HepG2 (cell line): Measurements from ENCODE around the gene DIS3L2. TPM values are rescaled to one million over a fixed set of nuclear protein-coding genes. Genes with fewer than 3 reads are reported as not detected.

ENCODE experiments used
- GPN1 ChIP-seq: sonication (generic); formaldehyde crosslinking; IDR thresholded peaks from 2 replicates; pipeline ENCODE4 v1.5.1; 2020; ENCODE audit warnings: missing genetic modification reagents, borderline replicate concordance
- HOXA3 ChIP-seq: sonication (generic); formaldehyde crosslinking; IDR thresholded peaks from 2 replicates; pipeline ENCODE4 v1.5.0; 2020; ENCODE audit warnings: missing genetic modification reagents
- MXD3 ChIP-seq: IDR thresholded peaks from 2 replicates; pipeline ENCODE4 v1.6.1; 2016; ENCODE audit warnings: mild to moderate bottlenecking, missing biosample characterization, missing genetic modification reagents
- SNRNP70 ChIP-seq: fragments of 200-400 bp; formaldehyde crosslinking; IDR thresholded peaks from 2 replicates; pipeline ENCODE4 v1.6.1; 2017; ENCODE audit warnings: mild to moderate bottlenecking, low read depth, low read length, moderate library complexity
- SRSF1 ChIP-seq: fragments of 200-400 bp; formaldehyde crosslinking; optimal IDR thresholded peaks from 2 replicates; pipeline ENCODE3; 2017; ENCODE audit warnings: mild to moderate bottlenecking, low read depth, low read length, moderate library complexity
- SRY ChIP-seq: sonication (generic); formaldehyde crosslinking; IDR thresholded peaks from 2 replicates; pipeline ENCODE4 v1.8.0; 2022; ENCODE audit warnings: mild to moderate bottlenecking, missing genetic modification reagents
- ZBTB14 ChIP-seq: sonication (generic); formaldehyde crosslinking; IDR thresholded peaks from 2 replicates; pipeline ENCODE4 v1.4.0; 2020; ENCODE audit warnings: missing genetic modification reagents
- ZNF24 ChIP-seq: fragments of 450-650 bp; IDR thresholded peaks from 2 replicates; pipeline ENCODE4 v1.6.1; 2017; ENCODE audit warnings: antibody characterized with exemption, mild to moderate bottlenecking
- ZNF549 ChIP-seq: sonication (generic); formaldehyde crosslinking; IDR thresholded peaks from 2 replicates; pipeline ENCODE4 v1.5.0; 2020; ENCODE audit warnings: missing genetic modification reagents
- ZNF703 ChIP-seq: sonication (generic); formaldehyde crosslinking; IDR thresholded peaks from 2 replicates; pipeline ENCODE4 v1.5.1; 2020; ENCODE audit warnings: missing genetic modification reagents, mild to moderate bottlenecking, moderate library complexity, borderline replicate concordance
- polyA plus RNA-seq, 8 experiments: library from polyadenylated mRNA; depleted of rRNA in 3 of 8; stranded (reverse) in 7 of 8; unstranded in 1 of 8; fragments of >200 nt; fragmentation: Illumina TruSeq in 4 of 8; extraction: Trizol in 4 of 8; gene quantifications; 2 replicates each; pipeline versions ENCODE4 v1.2.1 to v1.2.3, GENCODE V29; 2011 to 2016; ENCODE audit warnings: low read depth in 4 of 8, missing spikeins in 1 of 8, mixed read lengths in 1 of 8; ENCODE audit not compliant: insufficient read depth in 1 of 8
- total RNA-seq, 5 experiments: library from RNA; depleted of rRNA; stranded (reverse); fragments of >200 nt; fragmentation: Illumina TruSeq; extraction: Trizol; gene quantifications; 2 replicates each; pipeline ENCODE4 v1.2.3, GENCODE V29; 2016; ENCODE audit warnings: low read depth in 1 of 5
- TF ChIP-seq, protein P1 (sequence below): IDR thresholded peaks from 2 replicates; pipeline ENCODE4 v1.6.1; 2016; ENCODE audit warnings: low read depth, control low read depth
- TF ChIP-seq, protein P2 (sequence below): sonication (generic); formaldehyde crosslinking; IDR thresholded peaks from 2 replicates; pipeline ENCODE4 v1.9.0; 2021; ENCODE audit warnings: mild to moderate bottlenecking, missing genetic modification reagents
- TF ChIP-seq, protein P3 (sequence below): IDR thresholded peaks from 2 replicates; pipeline ENCODE4 v1.6.1; 2016; ENCODE audit warnings: mild to moderate bottlenecking
- TF ChIP-seq, protein P4 (sequence below): sonication (generic); formaldehyde crosslinking; IDR thresholded peaks from 2 replicates; pipeline ENCODE4 v1.4.0; 2020; ENCODE audit warnings: missing genetic modification reagents, borderline replicate concordance

DIS3L2 gene
- total and polyA plus RNA-seq, 2 of the 13 experiments (the other 11 are each of a cell fraction or from before 2014, with no cell fraction given) = 7.0 to 23.9 TPM

DNA sequence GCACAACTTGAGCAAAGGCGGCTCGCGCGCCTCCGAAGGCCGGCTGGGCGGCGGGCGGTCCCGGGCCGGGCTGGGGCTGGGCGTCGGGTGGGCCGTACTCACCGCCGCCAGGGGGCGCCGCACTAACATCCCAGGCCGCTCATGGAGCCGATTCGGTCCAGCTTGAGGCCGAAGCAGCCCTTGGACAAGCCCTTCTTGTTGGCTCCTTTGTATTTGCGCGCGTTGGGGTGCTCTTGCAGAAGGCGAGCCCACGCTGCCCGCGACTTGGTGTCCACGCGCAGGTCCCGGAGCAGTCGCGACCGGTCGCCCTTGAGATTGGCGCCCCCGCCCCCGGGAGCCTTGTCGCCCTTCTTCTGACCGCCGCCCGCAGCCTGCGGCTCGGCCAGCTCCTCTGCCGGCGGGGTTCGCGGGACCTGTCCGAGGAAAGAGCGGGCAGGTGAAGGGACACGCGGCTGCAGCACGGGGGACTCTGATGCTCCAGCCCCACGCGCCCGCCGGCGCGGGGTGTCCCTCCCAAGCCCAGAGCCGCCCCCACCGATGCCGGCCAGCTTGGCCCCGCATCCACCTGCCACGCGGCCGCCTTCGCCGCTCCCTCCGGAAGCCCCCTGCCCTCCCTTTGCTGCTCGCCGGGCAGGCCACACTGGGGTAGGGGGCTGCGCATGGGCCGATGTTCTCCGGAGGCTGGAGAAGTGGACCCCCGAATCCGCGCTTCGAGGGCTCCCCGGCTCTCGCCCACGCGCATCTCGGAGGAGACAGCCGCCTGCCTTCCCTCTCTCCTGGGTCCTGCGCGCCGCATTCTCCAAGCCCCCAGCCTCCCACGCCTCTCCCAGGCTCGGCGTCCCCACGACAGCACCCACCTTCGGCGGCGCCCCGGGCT is 36.0 kb upstream of the DIS3L2 start (continued):
- TF ChIP-seq SRSF1 = peak; percentile 46
- TF ChIP-seq SNRNP70 = no peak
- TF ChIP-seq SRY (CRISPR knock-in tag) = 0 out of 2 replicates have a peak, but pooled peaks have one; percentile 11
- TF ChIP-seq, protein P1, sequence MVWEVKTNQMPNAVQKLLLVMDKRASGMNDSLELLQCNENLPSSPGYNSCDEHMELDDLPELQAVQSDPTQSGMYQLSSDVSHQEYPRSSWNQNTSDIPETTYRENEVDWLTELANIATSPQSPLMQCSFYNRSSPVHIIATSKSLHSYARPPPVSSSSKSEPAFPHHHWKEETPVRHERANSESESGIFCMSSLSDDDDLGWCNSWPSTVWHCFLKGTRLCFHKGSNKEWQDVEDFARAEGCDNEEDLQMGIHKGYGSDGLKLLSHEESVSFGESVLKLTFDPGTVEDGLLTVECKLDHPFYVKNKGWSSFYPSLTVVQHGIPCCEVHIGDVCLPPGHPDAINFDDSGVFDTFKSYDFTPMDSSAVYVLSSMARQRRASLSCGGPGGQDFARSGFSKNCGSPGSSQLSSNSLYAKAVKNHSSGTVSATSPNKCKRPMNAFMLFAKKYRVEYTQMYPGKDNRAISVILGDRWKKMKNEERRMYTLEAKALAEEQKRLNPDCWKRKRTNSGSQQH (CRISPR knock-in tag) = no peak
- TF ChIP-seq ZNF24 = no peak
- TF ChIP-seq, protein P2, sequence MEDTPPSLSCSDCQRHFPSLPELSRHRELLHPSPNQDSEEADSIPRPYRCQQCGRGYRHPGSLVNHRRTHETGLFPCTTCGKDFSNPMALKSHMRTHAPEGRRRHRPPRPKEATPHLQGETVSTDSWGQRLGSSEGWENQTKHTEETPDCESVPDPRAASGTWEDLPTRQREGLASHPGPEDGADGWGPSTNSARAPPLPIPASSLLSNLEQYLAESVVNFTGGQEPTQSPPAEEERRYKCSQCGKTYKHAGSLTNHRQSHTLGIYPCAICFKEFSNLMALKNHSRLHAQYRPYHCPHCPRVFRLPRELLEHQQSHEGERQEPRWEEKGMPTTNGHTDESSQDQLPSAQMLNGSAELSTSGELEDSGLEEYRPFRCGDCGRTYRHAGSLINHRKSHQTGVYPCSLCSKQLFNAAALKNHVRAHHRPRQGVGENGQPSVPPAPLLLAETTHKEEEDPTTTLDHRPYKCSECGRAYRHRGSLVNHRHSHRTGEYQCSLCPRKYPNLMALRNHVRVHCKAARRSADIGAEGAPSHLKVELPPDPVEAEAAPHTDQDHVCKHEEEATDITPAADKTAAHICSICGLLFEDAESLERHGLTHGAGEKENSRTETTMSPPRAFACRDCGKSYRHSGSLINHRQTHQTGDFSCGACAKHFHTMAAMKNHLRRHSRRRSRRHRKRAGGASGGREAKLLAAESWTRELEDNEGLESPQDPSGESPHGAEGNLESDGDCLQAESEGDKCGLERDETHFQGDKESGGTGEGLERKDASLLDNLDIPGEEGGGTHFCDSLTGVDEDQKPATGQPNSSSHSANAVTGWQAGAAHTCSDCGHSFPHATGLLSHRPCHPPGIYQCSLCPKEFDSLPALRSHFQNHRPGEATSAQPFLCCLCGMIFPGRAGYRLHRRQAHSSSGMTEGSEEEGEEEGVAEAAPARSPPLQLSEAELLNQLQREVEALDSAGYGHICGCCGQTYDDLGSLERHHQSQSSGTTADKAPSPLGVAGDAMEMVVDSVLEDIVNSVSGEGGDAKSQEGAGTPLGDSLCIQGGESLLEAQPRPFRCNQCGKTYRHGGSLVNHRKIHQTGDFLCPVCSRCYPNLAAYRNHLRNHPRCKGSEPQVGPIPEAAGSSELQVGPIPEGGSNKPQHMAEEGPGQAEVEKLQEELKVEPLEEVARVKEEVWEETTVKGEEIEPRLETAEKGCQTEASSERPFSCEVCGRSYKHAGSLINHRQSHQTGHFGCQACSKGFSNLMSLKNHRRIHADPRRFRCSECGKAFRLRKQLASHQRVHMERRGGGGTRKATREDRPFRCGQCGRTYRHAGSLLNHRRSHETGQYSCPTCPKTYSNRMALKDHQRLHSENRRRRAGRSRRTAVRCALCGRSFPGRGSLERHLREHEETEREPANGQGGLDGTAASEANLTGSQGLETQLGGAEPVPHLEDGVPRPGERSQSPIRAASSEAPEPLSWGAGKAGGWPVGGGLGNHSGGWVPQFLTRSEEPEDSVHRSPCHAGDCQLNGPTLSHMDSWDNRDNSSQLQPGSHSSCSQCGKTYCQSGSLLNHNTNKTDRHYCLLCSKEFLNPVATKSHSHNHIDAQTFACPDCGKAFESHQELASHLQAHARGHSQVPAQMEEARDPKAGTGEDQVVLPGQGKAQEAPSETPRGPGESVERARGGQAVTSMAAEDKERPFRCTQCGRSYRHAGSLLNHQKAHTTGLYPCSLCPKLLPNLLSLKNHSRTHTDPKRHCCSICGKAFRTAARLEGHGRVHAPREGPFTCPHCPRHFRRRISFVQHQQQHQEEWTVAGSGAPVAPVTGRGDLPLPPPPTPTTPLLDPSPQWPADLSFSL (CRISPR knock-in tag) = no peak
- TF ChIP-seq HOXA3 = peak; percentile 77
- 0 out of 2 replicates have a peak, but pooled peaks have one; percentile 17 for TF ChIP-seq MXD3 (CRISPR knock-in tag)
- TF ChIP-seq ZNF703 (CRISPR knock-in tag) = peak; percentile 40; the same call in 1 of the 2 replicates
- TF ChIP-seq GPN1 = no peak
- no peak for TF ChIP-seq ZNF549 (CRISPR knock-in tag)
- no peak for TF ChIP-seq ZBTB14
- TF ChIP-seq, protein P3, sequence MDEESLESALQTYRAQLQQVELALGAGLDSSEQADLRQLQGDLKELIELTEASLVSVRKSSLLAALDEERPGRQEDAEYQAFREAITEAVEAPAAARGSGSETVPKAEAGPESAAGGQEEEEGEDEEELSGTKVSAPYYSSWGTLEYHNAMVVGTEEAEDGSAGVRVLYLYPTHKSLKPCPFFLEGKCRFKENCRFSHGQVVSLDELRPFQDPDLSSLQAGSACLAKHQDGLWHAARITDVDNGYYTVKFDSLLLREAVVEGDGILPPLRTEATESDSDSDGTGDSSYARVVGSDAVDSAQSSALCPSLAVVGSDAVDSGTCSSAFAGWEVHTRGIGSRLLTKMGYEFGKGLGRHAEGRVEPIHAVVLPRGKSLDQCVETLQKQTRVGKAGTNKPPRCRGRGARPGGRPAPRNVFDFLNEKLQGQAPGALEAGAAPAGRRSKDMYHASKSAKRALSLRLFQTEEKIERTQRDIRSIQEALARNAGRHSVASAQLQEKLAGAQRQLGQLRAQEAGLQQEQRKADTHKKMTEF (CRISPR knock-in tag) = no peak
- TF ChIP-seq, protein P4, sequence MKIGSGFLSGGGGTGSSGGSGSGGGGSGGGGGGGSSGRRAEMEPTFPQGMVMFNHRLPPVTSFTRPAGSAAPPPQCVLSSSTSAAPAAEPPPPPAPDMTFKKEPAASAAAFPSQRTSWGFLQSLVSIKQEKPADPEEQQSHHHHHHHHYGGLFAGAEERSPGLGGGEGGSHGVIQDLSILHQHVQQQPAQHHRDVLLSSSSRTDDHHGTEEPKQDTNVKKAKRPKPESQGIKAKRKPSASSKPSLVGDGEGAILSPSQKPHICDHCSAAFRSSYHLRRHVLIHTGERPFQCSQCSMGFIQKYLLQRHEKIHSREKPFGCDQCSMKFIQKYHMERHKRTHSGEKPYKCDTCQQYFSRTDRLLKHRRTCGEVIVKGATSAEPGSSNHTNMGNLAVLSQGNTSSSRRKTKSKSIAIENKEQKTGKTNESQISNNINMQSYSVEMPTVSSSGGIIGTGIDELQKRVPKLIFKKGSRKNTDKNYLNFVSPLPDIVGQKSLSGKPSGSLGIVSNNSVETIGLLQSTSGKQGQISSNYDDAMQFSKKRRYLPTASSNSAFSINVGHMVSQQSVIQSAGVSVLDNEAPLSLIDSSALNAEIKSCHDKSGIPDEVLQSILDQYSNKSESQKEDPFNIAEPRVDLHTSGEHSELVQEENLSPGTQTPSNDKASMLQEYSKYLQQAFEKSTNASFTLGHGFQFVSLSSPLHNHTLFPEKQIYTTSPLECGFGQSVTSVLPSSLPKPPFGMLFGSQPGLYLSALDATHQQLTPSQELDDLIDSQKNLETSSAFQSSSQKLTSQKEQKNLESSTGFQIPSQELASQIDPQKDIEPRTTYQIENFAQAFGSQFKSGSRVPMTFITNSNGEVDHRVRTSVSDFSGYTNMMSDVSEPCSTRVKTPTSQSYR (CRISPR knock-in tag) = no peak
